GM19043 (cell line): ENCODE results near the gene RUVBL2.

Experiments
- ATAC-seq: cut with Tn5 transposase; IDR thresholded peaks from one replicate; pipeline ENCODE4 v1.9.1; 2021; ENCODE audit warnings: low read depth; ENCODE audit not compliant: unreplicated experiment

Gene RUVBL2

GRCh38 chr19:48963371-48964204 is 30.1 kb upstream of the RUVBL2 start:
- ATAC-seq, result no peak

DNA sequence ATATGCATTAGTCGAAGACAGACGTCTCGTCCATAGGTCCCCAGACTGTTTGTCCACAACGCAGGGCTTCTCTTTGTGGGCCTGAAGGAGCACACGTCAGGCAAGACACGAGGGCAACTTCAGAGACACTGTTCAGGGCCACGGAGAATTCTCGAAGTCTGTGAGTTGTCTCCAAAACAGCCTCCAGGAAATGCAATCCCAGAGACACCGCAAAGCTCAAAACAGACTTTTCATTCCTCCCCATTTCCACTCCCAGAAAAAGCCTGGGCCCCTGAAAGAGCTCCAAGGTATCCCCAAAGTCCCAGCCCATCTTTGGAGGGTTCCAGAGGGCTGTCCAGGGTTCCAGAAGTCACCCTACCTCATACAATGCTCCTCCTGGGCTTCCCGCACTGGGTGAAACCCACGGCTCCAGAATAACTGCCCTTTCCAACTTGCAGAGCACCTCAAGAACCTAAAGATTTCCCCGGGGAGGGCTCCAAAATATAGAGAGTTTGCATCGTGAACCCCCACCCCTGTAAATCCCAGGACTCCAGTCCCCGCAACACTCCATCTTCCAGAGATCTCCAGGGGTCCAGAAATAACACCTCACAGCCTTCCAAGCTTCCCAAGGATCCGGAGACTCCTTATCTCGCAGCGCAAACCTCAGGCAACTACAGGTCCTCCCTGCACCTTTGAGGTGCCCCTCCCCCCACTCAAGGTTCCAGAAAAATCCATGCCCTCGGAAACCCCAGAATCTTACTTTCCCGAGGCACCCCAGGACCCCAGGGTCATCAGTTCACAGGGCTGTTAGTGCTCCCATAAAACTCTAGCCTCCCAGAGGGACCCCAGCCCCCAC is 29.3 kb upstream of the RUVBL2 start:
- no peak for ATAC-seq

GRCh38 chr19:48965040-48965805 is 28.5 kb upstream of the RUVBL2 start, which contains the start of gene FTL:
Gene FTL, plus strand, starts transcription at chr19:48965309. Its CDS starts 199 bp downstream, at chr19:48965508.
- peak; percentile 52 for ATAC-seq

DNA sequence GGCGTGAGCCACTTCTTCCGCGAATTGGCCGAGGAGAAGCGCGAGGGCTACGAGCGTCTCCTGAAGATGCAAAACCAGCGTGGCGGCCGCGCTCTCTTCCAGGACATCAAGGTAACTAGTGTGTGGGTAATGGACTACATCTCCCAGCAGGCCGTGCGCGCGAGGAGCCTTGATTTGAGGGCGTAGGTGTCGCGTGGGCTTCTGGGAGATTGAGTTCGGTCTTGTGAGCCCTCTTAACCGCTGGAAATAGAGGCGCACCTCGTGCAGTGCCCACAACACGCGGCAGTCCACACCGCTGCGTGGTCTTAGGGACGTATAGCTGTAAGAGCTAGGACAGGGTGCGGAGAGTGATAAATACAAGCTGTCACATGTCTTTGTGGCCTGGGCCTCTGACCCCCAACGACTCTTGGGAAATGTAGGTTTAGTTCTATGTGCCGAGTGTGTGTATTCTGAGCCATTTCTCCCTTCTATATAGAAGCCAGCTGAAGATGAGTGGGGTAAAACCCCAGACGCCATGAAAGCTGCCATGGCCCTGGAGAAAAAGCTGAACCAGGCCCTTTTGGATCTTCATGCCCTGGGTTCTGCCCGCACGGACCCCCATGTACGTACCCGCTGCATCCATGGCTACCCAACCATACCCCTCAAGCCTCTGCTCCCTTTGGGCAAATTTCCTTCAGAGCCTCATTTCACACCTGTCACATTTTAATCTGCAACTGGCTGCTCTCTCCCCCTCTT is 27.7 kb upstream of the RUVBL2 start:
- no peak for ATAC-seq

GRCh38 chr19:48966541-48967345 is 26.9 kb upstream of the RUVBL2 start:
- ATAC-seq, result no peak

- ATAC-seq, result no peak
Observed at GRCh38 chr19:48967346-48968178, 26.1 kb upstream of the RUVBL2 start.

DNA sequence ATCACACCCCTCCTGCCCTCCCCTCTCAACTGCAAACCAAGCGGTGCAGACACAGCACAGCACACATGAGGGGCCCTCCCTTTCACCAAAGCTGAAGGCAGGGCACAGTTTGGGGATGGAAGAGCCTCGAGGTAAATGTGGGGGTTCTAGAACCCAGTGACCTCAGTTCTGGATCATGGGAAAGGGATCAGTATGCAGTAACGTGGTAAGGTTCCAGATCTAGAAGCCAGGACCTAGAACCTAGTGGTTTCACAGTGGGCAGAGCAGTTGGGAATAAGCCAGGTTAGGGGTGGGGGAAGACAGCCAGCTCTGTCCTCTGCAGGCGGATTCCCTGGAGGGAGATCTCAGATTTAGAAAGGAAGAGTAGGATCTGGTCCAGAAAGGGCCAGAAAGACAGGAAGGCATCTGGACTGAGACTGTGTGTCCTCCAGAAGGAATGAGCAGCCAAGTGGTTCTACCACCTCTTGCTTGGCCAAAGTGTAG is 25.5 kb upstream of the RUVBL2 start:
- no peak for ATAC-seq

DNA sequence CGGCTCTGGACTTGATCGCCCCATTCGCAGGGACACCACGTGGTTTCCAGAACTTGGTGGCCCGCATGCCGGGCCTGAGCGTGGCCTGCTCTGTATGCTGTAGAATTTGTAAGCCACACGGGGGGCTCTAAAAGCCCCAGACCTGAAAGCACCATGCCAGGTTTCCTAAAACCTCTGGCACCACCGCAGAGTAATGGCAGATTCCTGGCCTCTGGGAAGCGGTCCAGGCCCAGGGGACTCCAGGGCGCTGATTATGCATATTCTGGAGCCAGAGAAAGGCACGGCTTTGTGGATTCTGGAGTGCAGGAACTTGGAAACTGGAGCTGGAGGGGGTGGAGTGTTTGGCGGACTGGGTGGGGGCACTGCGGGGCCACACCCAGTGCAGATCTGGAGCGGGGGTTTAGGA is 24.9 kb upstream of the RUVBL2 start:
- ATAC-seq, result no peak

- no peak for ATAC-seq
Observed at GRCh38 chr19:48969276-48970138, 24.2 kb upstream of the RUVBL2 start.

- ATAC-seq, result no peak
Observed at GRCh38 chr19:48970139-48970766, 23.4 kb upstream of the RUVBL2 start.

GRCh38 chr19:48970923-48971395 is 22.7 kb upstream of the RUVBL2 start:
- ATAC-seq, result no peak

GRCh38 chr19:48975947-48976847 is 17.5 kb upstream of the RUVBL2 start:
- no peak for ATAC-seq

DNA sequence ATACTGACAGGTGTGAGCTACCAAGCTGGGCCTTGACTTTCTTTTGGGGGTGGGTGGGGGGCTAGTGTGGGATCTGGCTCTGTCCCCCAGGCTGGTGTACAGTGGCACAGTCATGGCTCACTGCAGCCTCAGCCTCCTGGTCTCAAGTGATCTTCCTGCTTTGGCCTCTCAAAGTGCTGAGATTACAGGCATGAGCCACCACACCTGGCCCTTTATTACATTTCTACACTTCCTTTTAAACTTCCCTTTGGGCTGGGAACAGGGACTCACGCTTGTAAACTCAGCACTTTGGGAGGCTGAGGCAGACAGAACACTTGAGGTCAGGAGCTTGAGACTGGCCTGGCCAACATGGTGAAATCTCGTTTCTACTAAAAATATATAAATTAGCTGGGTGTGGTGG is 16.6 kb upstream of the RUVBL2 start:
- no peak for ATAC-seq

DNA sequence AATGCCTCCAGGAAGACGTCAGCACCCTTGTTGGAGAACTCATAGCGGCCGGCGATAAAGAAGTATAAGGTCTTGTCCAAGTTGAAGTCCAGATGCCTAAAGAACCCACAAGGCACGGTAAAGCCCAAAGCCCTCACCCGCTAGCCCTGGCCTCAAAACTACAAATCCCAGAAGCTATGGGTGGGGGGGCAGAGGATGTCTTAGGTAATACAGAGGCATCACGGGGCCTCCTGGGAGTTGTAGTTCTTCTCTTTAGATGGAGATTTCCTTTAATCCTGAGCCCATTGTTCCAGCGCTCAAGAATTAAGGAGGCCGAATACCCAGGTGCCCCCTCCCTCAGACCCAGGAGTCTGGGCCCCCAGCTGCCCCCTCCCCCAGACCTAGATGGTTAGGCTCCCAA is 11.4 kb upstream of the RUVBL2 start:
- no peak for ATAC-seq

DNA sequence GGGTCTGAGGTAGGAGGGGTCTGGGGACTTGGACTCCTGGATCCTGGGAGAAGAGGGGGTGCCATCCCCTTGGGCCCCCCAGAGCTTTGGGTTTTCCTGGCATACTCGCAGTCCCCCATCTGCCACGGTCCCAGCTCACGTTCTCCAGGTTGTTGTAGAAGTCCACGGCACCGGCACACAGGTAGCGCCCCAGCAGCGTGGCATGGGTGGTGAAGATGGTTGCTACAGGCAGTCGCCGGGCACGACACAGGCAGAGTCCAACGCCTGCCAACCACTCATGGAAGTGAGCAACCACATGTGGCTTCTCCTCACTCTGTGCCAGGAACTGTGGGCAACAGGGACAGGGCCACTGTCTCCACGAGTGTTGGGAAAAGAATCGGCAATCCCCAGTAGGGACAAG is 8.0 kb upstream of the RUVBL2 start:
- ATAC-seq, result no peak

DNA sequence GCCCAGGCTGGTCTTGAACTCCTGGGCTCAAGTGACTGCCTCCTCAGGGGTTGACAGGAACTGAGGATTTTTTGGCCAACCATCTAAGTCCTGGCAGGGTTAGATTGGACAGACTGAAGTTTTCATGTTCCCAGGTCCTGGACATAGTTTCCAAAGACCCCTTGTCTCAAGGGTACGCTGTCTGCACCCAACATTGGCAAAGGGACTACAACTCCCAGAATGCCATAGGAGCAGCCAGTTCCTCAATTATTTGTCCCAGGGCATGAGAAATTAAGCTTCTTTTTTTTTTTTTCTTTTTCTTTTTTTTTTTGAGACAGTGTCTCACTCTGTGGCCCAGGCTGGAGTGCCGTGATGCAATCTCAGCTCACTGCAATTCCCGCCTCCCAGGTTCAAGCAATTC is 7.5 kb upstream of the RUVBL2 start:
- no peak for ATAC-seq
